Suprapubic skin (tissue), 3 donors: Measurements from ENCODE around the gene PPP1R9B.

Experiments
- EP300 ChIP-seq: sonication (generic); formaldehyde crosslinking; IDR thresholded peaks from one replicate; pipeline ENCODE4 v1.6.1; 2017; ENCODE audit warnings: antibody characterized with exemption
- TF ChIP-seq, protein P1 (sequence below), 2 donors: fragments of 200-600 bp in 1 of 2; fragments of 450-650 bp in 1 of 2; sonication (generic) in 1 of 2; IDR thresholded peaks; one replicate each; pipeline ENCODE4 v1.5.1; 2016 to 2019; ENCODE audit warnings: antibody characterized with exemption in 2 of 2, mild to moderate bottlenecking in 1 of 2, moderate library complexity in 1 of 2

DNA sequence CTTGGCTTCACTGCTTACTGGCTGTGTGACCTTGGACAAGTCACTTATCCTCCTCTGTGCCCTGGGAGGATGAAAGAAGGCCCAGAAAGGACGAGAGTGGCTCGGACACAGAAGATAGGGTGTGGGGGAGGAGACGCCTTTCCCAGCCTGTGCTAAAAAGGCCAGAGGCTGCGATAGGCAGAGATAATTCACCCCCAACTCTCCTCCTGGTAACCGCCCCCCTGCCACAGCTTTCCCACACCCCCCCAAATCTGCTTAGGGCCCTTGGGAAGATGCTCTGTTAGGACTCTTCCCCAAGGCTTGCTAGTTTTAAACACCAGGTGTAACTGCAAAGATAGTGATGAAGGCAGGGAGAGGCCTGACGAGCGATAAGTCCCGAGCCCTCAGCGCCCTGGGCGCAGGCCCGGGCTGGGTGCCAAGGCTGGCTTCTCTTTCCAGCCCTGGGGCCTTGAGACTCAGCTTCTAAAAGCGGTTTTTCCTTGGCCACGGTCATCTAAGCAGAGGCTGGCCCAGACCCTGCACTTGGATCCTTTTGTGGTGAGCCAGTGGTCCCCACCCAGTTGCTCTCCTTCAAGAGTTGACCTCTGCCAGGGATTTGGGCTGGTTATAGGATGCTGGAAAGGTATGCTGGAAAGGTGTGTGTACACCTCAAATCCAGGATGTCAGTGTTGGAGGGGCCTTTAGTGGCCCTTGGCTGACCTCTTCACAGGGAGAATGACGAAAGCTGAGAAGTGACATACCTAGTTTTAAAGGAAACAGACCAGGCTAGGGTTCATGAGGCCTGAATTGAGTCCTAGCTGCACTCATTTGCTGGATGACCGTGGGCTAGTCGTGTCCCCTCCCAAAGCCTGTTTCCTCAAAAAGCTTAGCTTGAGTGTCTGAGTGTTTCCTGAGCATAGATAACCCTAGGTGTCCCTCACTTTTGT is 3.4 kb upstream of the PPP1R9B start:
- TF ChIP-seq, protein P1, sequence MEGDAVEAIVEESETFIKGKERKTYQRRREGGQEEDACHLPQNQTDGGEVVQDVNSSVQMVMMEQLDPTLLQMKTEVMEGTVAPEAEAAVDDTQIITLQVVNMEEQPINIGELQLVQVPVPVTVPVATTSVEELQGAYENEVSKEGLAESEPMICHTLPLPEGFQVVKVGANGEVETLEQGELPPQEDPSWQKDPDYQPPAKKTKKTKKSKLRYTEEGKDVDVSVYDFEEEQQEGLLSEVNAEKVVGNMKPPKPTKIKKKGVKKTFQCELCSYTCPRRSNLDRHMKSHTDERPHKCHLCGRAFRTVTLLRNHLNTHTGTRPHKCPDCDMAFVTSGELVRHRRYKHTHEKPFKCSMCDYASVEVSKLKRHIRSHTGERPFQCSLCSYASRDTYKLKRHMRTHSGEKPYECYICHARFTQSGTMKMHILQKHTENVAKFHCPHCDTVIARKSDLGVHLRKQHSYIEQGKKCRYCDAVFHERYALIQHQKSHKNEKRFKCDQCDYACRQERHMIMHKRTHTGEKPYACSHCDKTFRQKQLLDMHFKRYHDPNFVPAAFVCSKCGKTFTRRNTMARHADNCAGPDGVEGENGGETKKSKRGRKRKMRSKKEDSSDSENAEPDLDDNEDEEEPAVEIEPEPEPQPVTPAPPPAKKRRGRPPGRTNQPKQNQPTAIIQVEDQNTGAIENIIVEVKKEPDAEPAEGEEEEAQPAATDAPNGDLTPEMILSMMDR (IDR thresholded peaks at IDR 0.05) = no peak
- TF ChIP-seq EP300 = no peak
